Posterior cingulate gyrus (tissue), 11 donors: ENCODE data around the gene F13A1.

Experiments
- DNase-seq, 10 donors: peaks; one replicate each; pipeline versions ENCODE4 v3.0.0 to v3.0.0-alpha.2; 2020 to 2021; ENCODE audit warnings: mixed read lengths in 3 of 10
- intact Hi-C: fragments of 100-400 bp; cut with DNase I; formaldehyde crosslinking; loops from one replicate; pipeline ENCODE4 v1.15.1; 2023

Gene F13A1

DNA sequence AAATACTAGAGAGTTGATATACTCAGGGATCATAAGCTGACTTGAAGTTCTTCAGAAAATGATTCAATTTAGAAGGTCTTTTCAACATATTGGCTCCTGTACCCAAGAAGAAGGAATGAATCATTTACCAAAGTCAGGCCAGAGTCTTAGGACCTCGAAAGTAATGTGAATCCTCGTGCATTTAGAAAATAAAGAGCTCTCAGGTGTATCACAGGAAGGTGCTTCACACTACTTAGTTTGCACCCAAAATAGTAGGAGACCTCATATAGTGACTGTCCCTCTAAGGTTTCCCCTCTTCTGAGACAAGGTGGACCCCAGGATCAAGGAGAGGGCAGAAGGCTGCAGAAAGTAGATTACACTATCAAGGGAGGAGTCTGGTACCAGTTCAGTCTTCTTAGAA lies 71.8 kb downstream of the F13A1 start:
- no peak for DNase-seq
- intact Hi-C loops = no loop called here

DNA sequence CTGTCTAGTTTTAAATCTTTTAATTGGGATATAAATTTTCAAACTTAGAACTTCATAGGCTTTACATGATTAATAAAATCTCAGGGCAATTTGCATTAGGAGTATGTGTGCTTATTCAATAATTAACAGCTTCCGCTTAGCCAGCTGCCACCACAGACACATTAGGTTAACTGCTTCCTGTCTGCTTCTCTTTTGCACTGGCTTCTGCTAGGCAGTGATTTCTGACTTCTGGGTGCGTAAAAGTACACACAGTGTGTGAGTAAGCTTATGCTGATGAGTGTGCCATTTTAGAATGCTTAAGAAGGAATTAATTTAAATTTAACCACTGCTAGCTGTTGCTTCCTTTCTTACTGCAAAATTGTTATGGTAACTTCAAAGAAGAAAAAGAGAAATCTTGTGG lies 73.9 kb downstream of the F13A1 start:
- intact Hi-C loops = no loop called here
- DNase-seq = no peak

- intact Hi-C loops = no loop called here
- DNase-seq = no peak
Measured at GRCh38 chr6:6244624-6245023, 75.8 kb downstream of the F13A1 start.

DNA sequence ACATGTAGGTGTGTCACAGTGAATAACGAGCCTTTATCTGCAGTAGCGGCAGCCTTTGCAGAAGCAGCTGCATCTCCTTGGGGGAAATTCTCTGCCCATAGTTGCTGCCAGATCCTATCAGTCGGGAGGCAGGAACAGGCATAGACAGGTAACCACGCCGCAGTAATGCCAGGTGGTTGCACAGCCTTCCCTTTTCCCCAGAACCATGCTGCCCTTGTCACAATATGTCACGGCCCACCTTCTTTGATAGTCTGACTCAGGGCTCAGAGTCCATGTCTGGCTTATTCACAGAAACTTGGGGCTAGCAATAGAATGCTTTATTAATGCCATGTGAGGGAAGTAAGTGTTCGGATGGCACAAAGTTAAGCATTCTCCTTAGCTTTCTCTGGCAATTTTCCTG lies 76.6 kb downstream of the F13A1 start:
- intact Hi-C loops = no loop called here
- DNase-seq = no peak

DNA sequence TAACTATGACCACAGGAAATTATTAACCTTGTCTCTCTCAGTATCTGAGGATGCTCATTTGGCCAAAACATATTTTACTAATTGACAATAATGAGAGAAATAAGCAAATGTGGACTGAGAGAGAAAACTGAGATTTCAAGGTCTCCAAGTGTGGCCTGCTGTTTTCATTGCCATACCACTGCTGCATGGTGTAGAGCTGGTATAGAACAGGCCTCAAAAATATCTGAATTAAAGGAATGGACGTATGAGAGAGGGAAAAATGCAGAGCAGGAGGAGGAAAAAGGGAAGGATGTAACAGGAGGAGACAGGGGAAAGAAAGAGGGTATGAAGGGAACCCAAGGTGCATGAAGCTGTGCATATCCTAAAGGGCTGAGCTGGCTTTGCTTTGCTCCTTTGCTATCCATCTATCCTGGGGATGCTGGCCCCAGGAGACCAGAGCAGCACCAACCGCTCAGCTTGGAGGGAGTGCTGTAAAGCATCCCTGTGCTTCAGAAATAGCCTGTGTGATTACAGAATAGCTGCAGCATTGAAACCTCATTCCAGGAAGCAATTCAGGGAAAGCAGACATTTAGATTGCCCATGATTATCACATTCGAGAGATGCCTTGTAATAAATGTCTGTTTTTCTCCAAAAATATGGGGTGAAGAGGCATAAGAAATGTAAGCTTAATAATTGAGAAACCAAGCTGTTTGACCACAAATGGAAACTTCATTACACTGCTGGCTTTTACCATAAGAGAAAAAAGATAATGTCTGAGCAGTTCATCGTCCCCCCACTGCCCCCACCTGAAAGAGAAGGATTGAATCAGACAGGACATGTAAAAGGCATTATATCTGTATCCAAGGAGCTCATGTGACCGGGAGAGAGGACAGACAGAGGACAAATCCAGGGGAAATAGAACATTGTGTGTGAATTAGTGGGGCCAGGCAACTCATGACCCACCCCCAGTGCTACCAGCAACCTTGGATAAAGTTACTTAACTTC lies 80.6 kb downstream of the F13A1 start:
- intact Hi-C loops = no loop called here

GRCh38 chr6:6236730-6237469 lies 83.6 kb downstream of the F13A1 start:
- no peak for DNase-seq
- intact Hi-C loops = no loop called here

More for the DNA sequence above, 80.6 kb downstream of the F13A1 start:
- DNase-seq = no peak

DNA sequence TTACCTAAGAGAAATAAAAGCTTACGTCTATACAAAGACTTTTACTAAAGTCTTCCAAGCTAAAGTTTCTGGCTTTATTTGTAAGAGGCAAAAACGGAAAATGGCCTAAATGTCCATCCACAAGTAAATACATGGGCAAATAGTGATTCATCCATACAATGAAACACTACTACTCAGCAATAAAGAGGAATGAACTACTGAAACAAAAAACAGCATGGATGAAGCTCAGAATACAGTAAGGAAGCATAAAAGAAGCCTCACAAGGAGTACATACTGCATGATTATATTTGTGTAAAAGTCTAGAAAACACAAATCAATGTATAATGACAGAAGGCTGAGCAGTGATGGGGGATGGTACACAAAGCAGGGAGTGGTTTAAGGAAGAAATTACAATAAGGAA lies 84.7 kb downstream of the F13A1 start:
- intact Hi-C loops = no loop called here
- DNase-seq = no peak

GRCh38 chr6:6234963-6235362 lies 85.5 kb downstream of the F13A1 start:
- no peak for DNase-seq
- intact Hi-C loops = no loop called here

DNA sequence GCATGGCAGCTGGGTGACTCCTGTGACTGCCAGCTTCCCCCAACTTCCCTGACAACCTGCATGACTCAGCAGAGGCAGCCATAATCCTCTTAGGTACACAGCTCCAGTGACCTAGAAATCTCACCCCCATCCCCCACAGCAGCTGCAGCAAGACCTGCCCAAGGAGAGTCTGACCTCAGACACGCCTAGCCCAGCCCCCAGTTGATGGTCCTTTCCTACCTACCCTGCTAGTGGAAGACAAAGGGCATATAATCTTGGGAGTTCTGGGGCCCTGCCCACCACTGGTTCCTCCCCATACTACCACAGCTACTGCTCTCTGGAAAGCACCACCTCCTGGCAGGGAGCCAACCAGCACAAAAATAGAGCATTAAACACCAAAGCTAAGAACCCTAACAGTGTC lies 90.2 kb downstream of the F13A1 start:
- intact Hi-C loops = no loop called here

GRCh38 chr6:6227896-6228295 lies 92.6 kb downstream of the F13A1 start:
- intact Hi-C loops = no loop called here

More for the DNA sequence above, 90.2 kb downstream of the F13A1 start:
- DNase-seq = no peak

DNA sequence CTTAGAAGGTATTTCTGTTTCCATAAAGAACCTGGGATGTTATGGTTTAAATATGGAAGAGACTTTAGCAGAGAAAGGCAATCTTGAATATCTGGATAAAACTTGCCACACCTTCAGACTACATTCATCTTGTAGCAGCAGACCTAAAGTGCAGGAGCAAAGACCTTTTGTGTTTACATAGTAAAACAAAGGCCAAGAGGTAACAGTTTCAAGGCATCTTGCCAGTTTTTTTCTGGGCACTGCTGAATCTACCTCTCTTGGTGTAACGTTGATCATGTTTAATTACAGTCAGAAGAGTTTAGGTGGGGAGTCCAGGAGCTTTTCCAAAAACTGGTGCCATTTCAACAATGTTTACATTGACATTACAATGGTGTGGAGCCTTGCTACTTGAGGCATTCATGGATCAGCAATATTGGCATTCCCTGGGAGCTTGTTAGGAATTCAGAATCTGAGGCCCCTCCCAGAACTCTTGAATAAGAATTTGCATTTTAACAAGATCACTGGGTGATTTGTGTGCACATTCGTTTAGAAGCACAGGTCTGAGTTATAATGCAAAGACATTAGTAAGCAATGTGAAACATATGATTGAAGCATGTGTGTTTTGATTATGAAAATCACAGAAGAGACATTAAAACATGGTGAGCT lies 94.5 kb downstream of the F13A1 start:
- DNase-seq = no peak
- intact Hi-C loops = no loop called here

More at GRCh38 chr6:6227896-6228295, 92.6 kb downstream of the F13A1 start:
- no peak for DNase-seq

DNA sequence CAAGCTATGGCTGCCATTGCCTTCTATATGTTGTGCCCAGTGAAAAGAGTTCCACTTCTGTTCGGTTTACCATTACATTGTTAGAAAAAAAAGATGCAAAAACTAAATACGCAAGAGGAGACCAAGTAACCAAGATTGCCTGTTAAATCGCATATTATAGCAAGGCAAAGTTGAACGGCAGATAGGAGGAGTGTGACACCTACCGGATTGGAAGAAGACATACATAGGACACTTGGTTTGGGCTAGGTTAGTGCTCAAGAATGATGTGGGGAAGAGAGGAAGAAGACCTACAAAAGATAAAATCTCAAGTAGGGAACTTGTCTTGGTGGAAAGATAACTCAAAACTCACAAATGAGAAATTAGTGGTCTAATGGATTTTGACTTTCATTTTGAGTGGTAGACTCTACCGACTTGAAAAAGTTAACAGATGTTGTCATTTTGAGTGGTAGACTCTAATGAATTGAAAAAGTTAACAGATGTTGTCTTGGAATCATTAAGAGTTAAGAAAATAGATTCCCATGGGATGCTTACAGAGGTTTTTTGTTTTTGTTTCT lies 95.5 kb downstream of the F13A1 start:
- intact Hi-C loops = no loop called here
- no peak for DNase-seq

DNA sequence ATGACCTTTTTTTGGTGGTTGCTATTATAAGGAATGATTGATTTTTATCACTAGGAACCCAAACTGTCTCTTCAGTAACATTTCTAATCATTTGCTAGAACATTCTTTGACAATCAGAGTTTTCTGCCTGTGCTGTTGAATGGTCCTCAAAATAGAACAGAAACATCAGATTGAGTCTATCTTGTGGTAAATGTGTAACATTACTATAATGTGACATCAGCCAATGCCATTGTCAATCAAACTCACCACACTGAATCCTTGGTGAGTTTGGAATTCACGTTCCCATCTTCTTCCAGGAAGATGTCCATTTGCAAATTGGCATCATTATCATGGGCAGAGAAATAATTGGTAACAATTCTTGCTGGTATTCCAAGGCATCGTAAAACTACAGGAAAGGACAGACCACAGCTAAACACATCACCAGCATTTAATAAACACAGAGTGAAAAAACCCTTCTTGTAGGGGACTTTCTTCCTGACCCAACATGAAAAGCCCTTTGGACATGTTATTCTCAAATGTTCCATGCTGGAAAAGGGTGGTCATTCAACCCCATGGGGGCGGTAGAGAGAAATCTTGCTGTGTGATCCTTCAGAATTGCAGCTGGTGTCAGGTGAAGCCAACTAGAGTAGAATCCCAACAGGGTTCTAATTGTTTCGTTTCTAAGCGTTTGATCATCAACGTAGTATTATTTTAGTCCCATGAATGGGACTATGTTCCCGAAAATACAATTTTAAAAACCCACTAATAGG lies 98.5 kb downstream of the F13A1 start:
- no peak for DNase-seq
- intact Hi-C loops = no loop called here

DNA sequence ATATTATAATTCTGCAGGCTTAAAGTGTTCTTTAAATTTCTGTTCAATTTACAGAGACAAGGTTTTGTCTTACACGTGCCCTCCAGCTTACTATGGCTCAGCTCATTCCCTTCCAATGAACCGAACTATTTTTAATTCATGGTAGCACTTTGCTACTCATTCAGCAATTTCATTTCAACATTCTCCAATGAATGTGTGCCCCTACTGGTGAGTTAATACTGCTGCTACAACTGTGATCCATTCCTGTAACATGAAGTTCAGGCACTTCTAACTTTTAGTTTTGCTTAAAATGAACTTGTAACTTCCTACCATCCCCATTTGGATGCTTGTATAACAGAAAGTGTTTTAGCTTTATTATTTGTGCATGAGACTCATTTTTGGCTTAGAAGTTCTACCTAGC lies 99.7 kb downstream of the F13A1 start:
- no peak for DNase-seq
- intact Hi-C loops = no loop called here

- no peak for DNase-seq
- intact Hi-C loops = no loop called here
Measured at GRCh38 chr6:6219716-6220115, 100.7 kb downstream of the F13A1 start.

GRCh38 chr6:6218759-6219085 lies 101.7 kb downstream of the F13A1 start:
- intact Hi-C loops = no loop called here
- no peak for DNase-seq

DNA sequence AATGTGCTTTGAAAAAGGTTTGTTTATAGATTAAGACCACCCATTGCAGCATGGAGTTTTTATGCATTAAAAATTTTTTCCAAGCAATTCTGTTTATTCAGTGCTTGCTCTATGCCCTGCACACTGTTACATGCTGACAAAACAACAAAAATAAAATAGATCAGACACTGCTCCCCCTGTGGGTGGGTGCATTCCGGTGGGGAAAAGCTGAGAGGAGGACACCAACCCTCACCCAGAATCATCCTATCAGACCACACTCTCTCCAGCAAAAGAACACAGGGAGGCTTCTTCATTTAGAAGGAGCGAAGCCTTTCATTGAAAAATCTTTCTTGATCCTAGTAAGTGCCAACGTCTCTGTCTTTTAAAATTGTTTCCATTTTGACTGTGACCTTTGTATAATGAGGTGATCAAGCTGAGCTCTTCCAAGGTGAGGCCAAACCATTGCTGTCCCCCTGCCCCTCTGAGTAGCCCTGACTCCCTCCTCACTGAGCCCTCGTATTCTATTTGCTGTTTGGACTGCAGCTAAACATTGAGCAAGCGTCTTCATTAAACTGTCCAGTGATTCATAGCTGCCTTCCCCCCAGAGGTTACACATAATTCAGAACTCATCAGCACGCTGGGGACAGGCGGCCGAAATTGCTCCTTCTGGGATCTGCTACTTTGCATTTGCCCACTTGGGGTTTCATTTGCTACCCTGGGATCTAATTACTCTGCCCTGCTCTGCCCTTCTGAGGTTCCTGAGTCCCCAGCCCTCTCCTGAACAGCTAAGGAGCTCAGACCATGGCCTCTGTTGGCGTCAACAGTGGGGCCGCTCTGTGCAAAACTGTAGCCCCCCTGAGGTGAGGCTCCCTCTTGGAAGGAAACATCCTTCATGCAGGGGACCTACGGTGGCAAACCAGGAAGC lies 102.4 kb downstream of the F13A1 start:
- DNase-seq = no peak
- intact Hi-C loops = no loop called here

DNA sequence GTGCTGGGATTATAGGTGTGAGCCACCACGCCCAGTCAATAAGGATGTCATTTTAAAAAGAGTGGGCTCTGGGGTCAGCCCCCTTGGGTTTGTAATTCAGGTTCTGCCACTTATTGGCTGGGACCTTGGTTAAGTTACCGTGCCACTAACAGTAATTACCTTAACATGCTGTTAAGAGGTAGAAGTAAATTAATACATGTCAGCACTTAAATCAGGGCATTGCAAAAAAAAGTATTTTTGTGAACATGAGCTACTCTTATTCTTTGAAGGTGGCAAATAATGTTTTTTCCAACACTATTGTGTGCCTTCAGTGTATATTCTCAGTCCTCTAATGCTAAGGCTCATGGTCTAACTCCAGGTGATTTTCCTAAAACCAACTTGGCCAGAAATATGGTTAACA lies 109.5 kb downstream of the F13A1 start:
- DNase-seq = no peak
- intact Hi-C loops = no loop called here

DNA sequence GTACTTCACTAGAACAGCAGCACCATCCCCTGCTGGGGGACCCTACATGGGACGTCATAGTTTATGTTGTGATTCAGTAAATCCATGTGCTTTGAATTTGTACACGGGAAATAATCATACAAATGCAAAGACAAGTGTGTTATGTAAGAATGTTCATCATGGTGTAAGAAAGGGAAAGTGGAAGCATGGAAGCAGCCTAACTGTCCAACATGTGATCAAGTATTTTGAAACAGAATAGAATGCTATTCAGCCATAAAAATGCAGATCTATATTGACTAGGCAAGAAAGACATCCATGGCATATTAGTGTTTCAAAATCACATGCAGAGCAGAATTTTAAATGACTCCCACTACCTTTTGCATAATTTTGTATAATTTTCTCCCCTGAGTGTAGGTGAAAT lies 117.6 kb downstream of the F13A1 start:
- DNase-seq = no peak
- intact Hi-C loops = no loop called here
